Transverse colon (tissue), 1 donor: ENCODE data around the gene UBA52.

Experiments used
- EP300 ChIP-seq: sonication (generic); formaldehyde crosslinking; IDR thresholded peaks from one replicate; pipeline ENCODE4 v1.6.1; 2017; ENCODE audit warnings: antibody characterized with exemption, low read depth
- POLR2A ChIP-seq: fragments of 450-650 bp; IDR thresholded peaks from one replicate; pipeline ENCODE4 v1.6.1; 2016; ENCODE audit warnings: antibody characterized with exemption, mild to moderate bottlenecking, moderate library complexity

DNA sequence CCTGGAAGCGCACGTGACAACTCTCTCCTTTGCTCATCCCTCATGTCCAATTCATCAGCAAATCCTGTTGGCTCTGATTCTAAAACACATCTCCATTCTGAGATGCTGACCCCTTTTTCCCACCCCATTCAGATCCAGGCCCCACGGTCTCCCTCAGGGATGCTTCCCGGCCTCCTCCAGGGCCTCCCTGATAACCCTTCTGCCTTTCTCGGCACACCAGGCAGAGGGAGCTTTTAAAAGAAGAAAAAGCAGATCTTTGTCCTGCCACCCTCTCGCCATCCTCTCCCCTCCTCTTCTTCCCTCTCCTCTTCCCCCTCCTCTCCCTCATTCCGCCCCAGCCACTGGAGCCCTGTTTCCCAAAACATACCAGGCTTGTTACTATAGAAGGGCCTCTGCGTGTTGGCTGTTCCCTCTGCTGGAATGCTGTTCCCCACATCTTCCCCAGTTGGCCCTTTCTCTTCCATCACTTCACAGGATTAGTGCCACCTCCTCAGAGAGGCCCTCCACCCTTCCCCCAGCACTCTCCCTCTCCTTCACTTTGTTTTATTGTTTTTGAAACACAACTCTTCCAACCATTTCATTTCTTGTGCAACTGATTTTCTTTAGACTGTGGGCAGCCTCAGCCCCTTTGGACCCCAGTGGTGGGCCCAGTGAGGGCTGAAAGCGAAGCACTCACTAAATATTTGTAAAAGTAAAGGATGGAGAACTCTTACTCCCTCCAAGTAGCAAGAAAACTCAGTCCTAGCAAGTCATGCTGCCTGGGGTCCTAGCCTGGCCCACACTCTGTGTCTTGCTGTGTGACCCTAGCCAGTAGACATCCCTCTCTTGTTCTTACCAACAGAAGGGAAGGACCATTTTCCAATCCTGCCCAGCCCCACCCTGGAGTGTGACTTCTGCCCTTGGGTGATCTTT, 37.4 kb downstream of the UBA52 start:
- TF ChIP-seq EP300 (no peak), POLR2A (no peak)
